OCI-M2 (cell line): Measurements from ENCODE around the gene PTGDS.
A peak's percentile ranks its signal among the peaks of the same experiment; 100 is the strongest.

Experiments
- DNase-seq: peaks from one replicate; lab custom pipeline; 2025; ENCODE audit not compliant: unreplicated experiment; lab: John Stamatoyannopoulos, UW

PTGDS gene

DNA sequence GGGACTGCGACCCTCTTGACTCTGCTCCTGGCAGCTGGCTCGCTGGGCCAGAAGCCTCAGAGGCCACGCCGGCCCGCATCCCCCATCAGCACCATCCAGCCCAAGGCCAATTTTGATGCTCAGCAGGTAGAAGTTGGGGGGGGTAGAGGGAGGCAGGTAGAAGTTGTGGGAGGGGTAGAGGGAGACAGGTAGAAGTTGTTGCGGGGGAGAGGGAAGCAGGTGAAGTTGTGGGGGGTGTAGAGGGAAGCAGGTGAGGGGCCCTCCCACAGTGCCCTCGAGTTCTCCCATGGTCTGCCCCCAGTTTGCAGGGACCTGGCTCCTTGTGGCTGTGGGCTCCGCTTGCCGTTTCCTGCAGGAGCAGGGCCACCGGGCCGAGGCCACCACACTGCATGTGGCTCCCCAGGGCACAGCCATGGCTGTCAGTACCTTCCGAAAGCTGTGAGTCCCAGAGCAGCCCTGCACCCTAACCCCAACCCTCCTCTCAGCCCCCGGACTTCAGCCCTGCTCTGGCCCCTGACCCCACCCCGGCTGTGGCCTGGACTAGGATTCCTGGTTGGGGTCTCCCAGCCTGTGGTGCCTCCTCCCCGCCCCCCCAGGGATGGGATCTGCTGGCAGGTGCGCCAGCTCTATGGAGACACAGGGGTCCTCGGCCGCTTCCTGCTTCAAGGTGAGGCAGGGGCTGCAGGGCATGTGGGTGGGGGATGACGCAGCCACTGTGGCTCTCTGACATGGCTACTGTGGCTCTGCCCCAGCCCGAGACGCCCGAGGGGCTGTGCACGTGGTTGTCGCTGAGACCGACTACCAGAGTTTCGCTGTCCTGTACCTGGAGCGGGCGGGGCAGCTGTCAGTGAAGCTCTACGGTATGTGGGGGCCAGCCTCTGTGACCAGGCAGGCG lies 31.7 kb upstream of the PTGDS start:
- no peak for DNase-seq

DNA sequence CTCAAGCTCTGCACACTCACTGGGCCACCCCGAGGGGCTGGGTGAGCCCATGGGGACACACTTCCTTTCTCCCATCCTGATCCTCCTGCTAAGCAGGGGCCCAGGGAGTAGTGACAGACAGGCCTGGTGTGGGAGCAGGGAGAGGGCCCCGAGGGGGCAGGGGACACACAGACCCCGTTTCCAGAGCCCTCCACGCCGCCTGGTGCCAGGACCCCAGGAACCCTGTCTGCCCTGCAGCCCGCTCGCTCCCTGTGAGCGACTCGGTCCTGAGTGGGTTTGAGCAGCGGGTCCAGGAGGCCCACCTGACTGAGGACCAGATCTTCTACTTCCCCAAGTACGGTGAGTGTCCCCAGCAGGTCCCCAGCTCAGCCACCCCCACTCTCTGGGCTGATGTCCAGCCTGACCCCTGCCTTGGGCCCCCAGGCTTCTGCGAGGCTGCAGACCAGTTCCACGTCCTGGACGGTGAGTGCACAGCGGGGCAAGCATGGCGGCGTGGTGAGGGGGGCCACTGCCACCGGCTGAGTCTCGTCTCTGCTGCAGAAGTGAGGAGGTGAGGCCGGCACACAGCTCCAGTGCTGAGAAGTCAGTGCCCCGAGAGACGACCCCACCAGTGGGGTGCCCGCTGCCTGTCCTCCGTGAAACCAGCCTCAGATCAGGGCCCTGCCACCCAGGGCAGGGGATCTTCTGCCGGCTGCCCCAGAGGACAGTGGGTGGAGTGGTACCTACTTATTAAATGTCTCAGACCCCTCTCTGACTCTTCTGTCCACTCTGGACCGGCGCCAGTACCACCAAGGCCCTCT lies 30.9 kb upstream of the PTGDS start:
- no peak for DNase-seq

DNA sequence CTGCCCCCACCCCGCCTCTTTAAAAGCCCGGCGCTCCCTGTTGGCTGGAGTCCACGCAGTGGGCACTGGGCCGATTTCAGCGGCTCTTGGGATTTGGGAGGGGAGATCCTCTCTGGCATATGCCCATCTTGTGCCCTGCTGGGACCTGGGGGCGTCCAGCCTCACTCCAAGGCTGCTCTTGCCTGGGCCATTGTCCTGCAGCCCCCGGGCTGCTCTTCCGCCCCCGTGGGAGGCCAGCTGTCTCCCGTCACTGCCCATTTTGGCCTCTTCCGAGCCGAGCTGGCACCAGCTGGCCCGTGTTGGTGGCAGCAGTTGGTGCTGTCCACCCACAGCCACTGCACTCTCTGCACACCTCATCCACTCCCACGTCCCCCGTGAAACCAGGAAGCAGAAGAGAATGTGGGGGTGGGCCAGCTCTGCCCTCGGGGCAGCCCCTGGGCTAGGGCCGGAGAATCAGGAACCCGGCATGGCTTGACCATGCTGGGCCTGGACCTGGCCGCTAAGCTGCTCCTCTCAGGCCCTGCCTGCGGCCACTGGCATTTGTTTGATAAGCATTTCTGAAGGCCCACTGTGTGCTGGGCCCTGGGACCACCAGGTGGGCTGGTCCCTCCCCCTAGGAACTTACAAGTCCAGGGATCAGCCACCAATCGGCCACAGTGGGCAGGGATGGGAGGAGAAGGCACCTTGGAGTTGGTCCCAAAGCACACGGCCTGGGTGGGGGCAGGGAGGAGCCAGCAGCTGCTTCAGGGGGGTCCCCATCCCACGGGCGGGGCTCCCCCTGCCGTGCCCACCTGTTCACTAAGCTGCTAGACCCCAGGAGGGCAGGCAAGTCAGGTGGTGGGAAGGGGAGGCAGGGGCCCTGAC lies 30.0 kb upstream of the PTGDS start:
- DNase-seq = no peak

DNA sequence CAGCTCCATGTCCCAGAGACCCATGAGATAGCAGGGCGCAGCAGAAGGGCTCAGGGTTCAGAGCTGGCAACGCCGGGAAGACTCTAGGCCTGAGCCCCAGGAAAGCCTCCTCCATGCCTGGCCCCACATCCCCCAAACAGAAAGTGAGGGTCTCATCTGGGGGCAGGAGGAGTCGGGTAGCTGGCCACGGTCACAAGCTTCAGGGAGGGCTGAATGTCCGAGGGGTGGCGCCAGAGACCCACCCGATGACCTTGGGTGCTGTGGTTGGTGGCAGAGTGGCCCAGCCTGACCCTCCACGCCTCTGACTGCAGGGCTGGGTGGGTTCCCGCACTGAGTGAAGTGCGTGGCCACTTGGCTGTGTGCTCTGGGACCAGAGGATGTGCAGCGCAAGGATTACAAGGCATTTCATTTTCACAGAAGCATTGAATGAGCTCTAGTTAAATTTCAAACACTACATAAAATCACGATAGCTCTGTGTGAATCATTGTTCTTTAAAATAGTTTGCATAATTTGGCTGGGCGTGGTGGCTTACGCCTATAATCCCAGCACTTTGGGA lies 29.3 kb upstream of the PTGDS start:
- DNase-seq = no peak

DNA sequence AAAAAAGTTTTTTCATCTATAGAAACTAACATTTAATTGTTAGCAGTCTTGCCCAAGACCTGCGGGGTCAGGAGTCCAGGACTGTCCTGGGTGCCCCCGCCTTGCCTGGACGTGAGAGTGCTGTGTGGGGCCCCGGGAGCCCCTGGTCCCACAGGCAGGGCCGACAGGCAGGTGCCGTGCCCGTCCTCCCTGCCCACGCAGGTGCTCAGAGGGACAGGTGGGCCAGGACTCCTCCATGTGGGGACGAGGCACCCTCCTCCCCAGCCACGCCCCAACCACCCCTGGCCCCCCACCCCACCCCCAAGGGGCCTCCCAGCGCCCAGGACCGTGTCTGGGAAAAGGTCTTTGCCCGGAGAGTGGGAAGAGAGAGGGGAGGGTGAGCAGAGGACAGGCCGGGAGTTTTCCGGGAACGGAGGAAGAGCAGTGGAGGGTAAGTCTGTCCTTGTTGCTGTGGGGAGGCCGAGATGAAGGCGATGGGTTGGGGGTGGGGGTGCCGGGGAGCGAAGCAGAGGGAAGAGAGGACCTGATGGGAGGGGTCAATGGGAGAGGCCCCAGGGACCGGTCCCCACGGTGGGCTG lies 28.0 kb upstream of the PTGDS start:
- DNase-seq = no peak

DNA sequence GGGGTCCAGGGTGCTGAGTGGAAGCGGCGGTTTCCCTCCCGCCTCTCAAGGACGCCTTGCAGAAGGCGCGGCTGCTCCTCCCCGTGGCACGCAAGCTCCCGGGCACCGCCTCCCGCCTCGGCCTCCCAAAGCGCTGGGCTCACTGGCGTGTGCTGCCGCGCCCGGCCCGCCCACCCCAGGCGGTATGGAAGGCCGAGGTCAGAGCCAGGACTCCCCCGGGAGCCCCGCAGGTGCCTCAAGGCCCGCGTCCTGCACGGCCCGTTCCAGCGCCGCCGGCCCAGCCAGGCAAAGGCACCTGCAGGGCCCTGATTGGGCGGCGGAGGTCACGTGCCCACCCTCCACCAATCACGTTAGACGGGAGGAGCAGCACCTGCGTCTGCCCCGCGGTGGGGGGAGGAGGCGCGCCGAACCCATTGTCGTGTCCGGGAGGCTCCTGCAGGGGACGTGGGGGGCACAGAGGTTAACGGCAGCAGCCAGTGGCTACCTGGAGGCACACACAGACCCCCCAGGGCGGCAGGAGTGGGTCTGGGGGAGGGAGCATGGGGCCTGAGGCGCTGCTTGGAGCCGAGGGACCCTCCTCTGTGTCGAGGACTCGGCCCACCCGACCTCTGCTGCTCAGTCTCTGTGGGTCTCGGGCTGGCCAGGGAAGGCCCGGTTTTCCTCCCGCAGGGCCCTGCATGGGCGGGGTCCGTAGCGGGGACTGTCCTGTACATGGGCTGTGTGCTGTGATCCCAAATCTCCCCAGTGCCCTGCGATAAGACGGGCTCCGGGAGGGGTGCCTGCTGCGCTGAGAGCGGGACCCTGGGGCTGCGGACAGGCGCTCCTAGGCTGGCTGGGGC lies 27.3 kb upstream of the PTGDS start:
- peak; percentile 47 for DNase-seq

DNA sequence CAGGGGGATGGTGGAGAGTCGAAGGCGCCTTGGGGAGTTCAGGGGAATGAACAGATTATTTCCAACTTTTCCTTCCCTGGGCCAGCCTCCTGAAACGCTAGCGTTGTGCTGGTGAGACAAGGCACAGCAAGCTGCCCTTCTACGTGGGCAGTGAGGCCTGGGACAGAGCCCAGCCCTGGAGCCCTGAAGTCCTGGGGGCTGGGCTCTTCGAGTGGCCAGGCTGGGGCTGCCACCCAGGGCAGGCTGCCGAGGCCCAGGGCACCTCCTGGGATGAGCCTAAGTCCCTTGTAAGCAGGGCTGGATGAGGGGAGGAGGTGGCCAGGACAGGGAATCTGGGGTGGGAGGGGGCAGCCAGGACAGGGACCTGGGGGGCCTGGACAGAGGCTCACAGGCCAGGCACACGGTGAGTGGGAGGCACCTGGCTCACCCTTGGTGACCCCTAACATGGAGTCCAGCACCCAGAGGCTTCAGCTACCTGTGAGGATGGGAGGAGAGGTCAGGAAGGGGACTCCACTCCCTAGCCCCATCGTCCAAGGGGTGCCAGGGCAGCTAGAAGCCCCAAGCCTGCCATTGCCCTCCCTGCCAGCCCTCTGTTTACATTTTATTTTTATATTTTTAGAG lies 26.5 kb upstream of the PTGDS start:
- DNase-seq = no peak

DNA sequence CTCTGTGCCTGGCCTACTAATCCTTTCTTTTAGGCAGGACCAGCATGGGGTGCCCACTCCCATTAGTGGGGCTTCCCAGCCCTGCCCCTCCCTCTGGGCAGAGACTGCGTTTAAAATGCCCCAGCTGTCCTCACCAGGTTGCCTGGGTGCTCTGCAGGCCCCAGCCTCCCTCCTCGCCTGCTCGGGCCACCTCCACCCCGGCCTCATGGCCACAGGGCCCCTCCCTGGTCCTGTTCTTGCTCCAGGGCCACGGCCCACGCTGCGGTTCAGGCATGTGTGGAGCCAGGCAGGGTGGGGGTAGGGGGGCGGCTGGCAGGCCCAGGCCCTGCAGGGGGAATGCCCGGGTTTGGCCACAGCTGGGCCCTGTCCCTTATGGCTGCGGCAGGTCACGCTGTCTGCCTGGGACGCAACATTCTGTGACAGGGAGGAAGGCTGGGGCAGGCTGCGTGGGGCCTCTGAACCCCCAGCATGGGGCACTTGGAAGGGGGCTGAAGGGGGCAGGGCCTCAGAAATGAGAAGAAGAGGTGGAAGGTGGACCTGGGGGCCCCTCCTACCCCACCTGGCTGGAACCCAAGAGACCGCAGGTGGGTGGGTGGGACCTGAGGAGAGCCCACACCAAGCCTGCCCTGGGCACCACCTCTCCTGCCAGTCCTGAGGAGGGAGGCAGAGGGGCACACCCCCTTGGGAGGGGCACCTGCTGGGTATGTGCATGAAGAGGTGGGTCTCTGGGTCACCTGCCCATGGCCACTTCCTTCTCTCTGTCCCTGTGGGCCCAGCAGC lies 25.6 kb upstream of the PTGDS start, which contains the start of gene LCN12:
TSS of gene LCN12 (plus strand) at position 733 of the 780 bp plus-strand sequence. CDS start 55 bp downstream, outside the sequence.
- no peak for DNase-seq

DNA sequence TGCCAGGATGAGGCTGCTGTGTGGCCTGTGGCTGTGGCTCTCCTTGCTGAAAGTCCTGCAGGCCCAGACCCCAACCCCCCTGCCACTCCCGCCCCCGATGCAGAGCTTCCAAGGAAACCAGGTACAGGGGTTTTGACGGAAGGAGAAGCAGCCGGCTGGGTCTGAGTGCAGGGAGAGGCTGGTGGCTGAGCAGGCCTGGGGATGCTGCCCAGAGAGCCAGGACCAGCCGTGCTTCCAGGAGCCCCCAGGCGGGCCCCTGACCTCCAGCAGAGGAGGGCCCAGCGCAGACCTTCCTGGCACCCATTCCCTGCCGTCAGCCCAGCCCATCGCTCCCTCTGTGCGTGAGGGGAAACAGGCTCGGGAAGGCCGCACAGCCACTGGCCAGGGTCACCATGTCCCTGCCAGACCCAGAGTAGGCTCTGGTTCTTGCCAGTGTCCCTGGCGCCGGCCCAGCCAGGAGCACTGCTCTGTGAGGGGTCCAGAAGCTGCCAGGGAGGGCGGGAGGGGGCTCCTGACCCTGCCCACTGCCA lies 24.9 kb upstream of the PTGDS start:
- DNase-seq = no peak

DNA sequence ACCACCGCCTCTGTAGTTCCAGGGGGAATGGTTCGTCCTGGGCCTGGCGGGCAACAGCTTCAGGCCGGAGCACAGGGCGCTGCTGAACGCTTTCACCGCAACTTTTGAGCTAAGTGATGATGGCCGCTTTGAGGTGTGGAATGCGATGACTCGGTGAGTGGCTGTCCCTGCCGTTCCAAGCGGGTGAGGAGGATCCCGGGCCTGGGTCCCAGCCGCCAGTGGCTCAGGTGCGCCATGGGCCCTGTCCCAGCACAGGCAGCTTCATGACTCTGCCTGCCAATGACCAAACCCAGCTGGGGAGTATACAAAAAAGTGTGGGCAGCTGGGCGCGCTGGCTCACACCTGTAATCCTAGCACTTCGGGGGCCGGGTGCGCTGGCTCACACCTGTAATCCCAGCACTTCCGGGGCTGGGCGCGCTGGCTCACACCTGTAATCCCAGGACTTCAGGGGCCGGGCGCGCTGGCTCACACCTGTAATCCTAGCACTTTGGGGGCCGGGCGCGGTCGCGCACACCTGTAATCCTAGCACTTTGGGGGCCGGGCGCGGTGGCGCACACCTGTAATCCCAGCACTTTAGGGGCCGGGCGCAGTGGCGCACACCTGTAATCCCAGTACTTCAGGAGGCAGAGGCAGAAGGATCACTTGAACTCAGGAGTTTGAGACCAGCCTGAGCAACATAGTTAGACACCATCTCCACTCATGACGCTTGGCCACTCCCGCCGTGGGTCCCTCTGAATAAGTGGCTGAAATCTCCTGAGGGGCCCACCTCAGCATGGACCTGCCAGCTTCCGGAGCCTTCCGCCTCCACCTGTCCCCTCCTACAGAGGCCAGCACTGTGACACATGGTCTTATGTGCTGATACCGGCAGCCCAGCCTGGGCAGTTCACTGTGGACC lies 24.2 kb upstream of the PTGDS start:
- DNase-seq = no peak

DNA sequence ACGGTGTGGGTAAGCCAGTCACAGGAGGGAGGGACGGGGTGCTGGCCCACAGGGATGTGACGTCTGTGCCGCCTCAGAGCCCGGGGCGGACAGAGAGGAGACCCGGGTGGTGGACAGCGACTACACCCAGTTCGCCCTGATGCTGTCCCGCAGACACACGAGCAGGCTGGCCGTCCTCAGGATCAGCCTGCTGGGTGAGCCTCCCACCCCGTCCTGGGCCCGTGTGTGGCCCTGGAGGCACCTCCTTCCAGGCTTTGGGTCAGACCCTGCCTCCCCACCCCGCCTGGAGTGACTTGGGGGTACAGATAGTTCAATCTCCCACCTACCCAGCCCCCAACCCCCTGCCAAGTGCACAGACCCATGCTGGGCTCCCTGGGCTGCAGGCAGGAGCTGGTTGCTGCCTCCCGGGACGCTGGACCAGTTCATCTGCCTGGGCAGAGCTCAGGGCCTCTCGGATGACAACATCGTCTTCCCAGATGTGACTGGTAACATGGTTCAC lies 23.5 kb upstream of the PTGDS start:
- DNase-seq = no peak

DNA sequence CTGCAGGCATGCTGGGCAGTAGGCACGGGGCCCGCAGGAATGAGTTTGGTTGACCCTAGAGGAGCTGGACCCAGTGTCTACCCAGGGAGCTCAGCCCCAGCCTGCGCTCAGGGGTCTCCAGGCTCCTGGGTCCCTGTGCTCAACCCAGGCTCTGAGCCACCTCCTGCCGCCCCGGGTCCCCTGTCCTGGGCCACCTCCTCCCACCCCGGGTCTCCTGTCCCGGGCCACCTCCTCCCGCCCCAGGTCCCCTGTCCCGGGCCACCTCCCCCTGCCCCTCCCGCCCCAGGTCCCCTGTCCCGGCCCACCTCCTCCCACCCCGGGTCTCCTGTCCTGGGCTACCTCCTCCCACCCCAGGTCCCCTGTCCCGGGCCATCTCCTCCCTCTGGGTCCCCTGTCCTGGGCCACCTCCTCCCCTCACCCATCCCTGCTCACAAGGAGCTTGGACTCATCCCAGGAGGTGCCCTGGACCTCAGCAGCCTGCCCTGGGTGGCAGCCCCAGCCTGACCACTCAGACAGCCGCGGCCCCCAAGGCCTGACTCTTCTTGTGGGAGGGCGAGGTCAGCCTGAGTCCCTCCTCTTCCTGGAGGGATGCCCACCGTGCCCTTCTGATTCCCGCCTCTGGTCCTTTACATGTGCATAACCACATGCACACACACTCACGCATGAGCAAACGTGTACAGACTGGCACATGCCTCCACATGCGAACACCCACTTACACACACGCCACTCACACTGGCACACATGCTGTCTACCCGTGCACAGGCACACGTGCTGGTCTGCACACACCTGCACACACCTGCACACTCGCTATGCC lies 22.8 kb upstream of the PTGDS start:
- DNase-seq = no peak

DNA sequence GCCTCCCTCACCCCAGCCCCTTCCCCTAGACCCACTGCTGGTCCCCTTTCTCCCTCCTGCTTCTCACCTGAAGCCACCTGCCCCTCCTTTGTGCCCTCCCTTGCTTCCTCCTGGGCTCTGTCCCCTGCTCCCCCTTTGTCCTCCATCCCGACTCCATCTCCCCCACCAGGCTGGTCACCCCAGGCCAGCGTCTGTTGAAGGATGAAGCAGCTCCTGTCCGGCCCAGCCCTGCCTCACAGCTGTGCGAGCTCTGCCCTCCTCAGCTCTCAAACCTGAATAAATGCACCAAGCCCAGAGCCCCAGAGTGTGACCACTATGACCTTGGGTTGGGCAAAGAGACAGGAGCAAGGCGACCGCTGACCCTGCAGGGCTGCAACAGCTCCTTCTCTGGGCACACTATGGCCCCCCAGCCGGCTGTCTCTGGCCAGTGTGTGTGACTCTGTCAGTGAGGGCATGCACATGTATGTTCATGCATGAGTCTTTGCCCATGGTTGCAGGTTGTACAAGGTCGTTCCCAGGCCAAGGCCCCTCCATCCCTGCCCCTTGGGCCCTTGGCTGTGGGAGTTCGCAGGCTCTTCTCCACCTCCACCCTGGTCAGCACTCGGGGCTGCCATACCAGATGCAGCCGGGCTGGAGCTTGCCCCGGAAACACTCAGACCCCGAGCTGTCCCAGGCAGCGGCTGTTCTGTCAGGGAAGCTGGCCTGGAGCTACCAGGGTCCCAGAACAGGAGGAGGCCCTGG lies 21.9 kb upstream of the PTGDS start:
- no peak for DNase-seq

DNA sequence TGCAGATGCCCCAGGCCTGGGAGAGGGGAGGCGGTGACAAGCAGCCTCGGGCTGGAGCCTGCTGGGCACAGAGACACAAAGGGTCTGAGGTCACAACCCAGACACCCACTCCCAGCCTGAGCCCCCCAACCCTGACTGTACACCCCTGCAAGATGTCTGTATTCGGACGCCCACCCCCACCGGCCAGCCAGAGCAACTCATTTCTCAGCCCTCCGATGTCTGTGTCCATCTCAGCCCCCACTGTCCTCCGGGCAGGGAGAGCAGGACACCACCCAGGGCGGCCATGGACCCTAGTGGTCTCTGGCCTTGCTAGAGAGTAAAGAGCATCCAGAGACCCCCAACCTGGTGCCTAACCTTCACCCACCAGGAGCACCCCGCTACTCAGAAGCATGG lies 21.4 kb upstream of the PTGDS start:
- no peak for DNase-seq

DNA sequence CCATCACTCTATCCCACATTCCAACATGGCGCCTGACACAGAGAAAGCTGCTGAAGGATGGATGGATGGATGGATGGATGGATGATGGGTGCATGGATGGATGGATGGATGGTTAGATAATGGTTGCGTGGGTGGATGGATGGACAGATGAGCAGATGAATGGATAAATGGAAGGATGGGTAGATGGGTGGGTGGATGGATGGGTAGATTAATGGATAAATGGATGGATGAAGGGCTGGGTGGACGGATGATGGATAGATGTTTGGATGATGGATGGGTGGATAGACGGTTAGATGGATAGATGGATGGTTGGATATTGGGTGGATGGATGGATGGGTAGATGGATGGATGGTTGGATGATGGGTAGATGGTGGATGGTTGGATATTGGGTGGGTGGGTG lies 20.7 kb upstream of the PTGDS start:
- no peak for DNase-seq
